ENCODE data around the gene MYO5A.

- no peak for TF ChIP-seq POLR2A (IDR thresholded peaks at IDR 0.05; ENCODE audit: low read length)
- no peak for TF ChIP-seq GATA1 (IDR thresholded peaks at IDR 0.05; ENCODE audit: low read depth, low read length)
Measured at GRCh38 chr15:52424856-52425431, 103.7 kb downstream of the MYO5A start.

Data from erythroblast (primary cell).